Esophagus squamous epithelium (tissue), 5 donors: ENCODE data around the gene SGK1. TPM values are rescaled to one million over a fixed set of nuclear protein-coding genes. Genes with fewer than 3 reads are reported as not detected.
"Not testable (repeated sequence)": the region's sequence is repeated elsewhere in the genome, so short reads cannot be mapped to it uniquely, and the experiment has no call there.

ENCODE experiments used
- DNase-seq: peaks from one replicate; lab custom pipeline; 2025; lab: John Stamatoyannopoulos, UW
- H3K27ac ChIP-seq, 4 donors: fragments of 200-600 bp; sonication (generic); one replicate each; pipeline ENCODE4 v1.5.1; 2016 to 2019; ENCODE audit warnings: mild to moderate bottlenecking in 1 of 4
- H3K27me3 ChIP-seq, 4 donors: fragments of 200-600 bp; sonication (generic); 1 replicate in 3 of 4; 2 replicates in 1 of 4; pipeline versions ENCODE4 v1.5.1 to v1.6.0; 2017 to 2021; ENCODE audit warnings: antibody characterized with exemption in 1 of 4
- H3K36me3 ChIP-seq, 3 donors: fragments of 200-600 bp; sonication (generic); one replicate each; pipeline ENCODE4 v1.5.1; 2016 to 2019
- H3K4me1 ChIP-seq, 3 donors: fragments of 200-600 bp; sonication (generic); one replicate each; pipeline ENCODE4 v1.5.1; 2017 to 2019
- H3K4me3 ChIP-seq, 4 donors: fragments of 200-600 bp; sonication (generic); 1 replicate in 3 of 4; 2 replicates in 1 of 4; pipeline ENCODE4 v1.5.1; 2016 to 2019; ENCODE audit warnings: mild to moderate bottlenecking in 2 of 4, moderate library complexity in 1 of 4
- H3K9me3 ChIP-seq, 3 donors: fragments of 200-600 bp; sonication (generic); one replicate each; pipeline ENCODE4 v1.5.1; 2016 to 2019
- CTCF ChIP-seq, 6 experiments: fragments of 450-650 bp in 4 of 6; fragments of 200-600 bp in 2 of 6; sonication (generic) in 2 of 6; IDR thresholded peaks; one replicate each; pipeline ENCODE4 v1.5.1; 2016 to 2019; ENCODE audit warnings: antibody characterized with exemption in 6 of 6, mild to moderate bottlenecking in 4 of 6, moderate library complexity in 4 of 6
- POLR2A ChIP-seq, 4 donors: fragments of 450-650 bp; IDR thresholded peaks; one replicate each; pipeline ENCODE4 v1.6.1; 2017; ENCODE audit warnings: antibody characterized with exemption in 4 of 4, mild to moderate bottlenecking in 4 of 4, moderate library complexity in 3 of 4
- WGBS, 2 donors: methylation state at CpG; one replicate each; pipeline ENCODE4 v1.1.5; 2018; 5-methylcytosine and 5-hydroxymethylcytosine counted together
- intact Hi-C: fragments of 100-400 bp; cut with DNase I; formaldehyde crosslinking; loops from one replicate; pipeline ENCODE4 v1.15.0; 2022
- total RNA-seq, 4 donors: library from RNA; depleted of rRNA; stranded (reverse); fragments of >200 nt; gene quantifications; one replicate each; pipeline ENCODE4 v1.1.0, GENCODE V29; 2016
- donor health status: DM: yes; HTN: yes; CAD: no.

SGK1 gene
- total RNA-seq, 4 donors from 2014 or later = 93.8 to 170 (median 154) TPM

DNA sequence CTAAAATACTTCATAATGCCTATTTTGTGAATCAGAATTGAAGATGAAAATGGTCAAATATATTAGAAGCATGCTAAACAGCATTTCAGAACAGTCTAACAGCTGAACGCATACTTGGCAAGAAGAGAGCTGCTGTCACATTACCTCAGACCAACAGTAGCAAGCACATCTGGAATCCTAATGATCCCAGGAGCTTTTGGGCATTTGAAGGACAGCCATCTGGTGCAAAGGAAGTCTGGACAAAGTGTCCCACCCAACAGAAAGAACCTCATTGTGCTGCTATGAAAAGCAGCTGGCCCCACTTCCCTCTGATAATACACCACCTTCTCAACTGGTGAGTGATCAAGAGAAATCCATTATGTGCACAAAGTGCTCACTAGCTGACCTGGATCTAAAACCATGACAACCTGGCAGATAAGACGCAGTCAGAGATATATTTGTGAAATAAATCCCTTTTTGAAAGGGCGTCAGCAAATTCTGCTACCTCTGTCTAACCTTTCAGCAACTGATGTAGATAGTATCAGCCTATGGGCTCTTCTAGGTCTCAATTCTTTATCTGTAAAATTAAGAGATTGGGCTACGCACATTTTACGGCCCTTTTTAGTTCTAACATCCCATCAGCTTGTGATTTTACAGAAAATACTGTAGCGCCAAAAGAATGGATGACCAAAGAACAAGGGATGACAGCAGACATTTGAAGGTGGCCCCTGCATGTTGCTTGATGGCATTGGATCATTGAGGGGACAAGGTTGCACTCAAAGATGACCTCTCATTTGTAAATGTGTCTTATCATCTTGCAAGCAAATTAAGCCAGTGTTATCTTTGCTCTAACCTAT lies 78.7 kb downstream of the SGK1 start:
- DNase-seq = no peak
- no peak overlapping the region for H3K4me3 ChIP-seq
- TF ChIP-seq CTCF (IDR thresholded peaks at IDR 0.05) (no peak), POLR2A (IDR thresholded peaks at IDR 0.05) (no peak)
- H3K27me3 ChIP-seq = no peaks in the 10 kb centered on the region
- WGBS, 2 donors = 63 to 68% methylated on average over 6 of the region's 6 CpGs
- no peak overlapping the region for H3K27ac ChIP-seq
- H3K36me3 ChIP-seq = no peaks in the 10 kb centered on the region
- H3K4me1 ChIP-seq = peaks cover 5 to 29% (median 7%) of the 10 kb centered on the region in 3 donors
- no peaks in the 10 kb centered on the region for H3K9me3 ChIP-seq
- intact Hi-C loops = no loop called here

DNA sequence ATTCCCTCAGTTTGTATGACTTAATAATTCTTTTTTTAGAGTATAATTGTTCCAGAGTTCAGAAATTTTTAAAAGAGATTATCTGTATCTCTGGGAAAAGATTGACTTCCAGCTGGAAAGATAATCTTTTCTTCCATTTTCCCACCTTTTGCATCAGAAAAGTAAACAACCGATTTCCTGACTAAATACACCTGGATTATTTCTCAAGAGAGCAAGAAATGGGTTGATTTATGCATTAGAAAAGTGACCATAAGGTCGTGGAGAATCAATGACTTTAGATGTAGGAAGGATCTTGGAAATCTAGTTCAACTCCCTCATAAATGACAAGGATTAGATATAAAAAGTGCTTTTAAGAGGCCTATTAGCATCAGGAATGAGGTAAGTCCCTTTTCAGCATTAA lies 79.9 kb downstream of the SGK1 start:
- Histone ChIP-seq H3K36me3 (no peaks in the 10 kb centered on the region), H3K4me3 (no peak overlapping the region), H3K27ac (no peak overlapping the region), H3K27me3 (no peaks in the 10 kb centered on the region), H3K9me3 (no peaks in the 10 kb centered on the region), H3K4me1 (peaks cover 5 to 29% (median 7%) of the 10 kb centered on the region in 3 donors)
- intact Hi-C loops = no loop called here
- no peak for DNase-seq
- 40 to 62% methylated on average over 2 of the region's 2 CpGs for WGBS, 2 donors
- TF ChIP-seq CTCF (IDR thresholded peaks at IDR 0.05) (no peak), POLR2A (IDR thresholded peaks at IDR 0.05) (no peak)

DNA sequence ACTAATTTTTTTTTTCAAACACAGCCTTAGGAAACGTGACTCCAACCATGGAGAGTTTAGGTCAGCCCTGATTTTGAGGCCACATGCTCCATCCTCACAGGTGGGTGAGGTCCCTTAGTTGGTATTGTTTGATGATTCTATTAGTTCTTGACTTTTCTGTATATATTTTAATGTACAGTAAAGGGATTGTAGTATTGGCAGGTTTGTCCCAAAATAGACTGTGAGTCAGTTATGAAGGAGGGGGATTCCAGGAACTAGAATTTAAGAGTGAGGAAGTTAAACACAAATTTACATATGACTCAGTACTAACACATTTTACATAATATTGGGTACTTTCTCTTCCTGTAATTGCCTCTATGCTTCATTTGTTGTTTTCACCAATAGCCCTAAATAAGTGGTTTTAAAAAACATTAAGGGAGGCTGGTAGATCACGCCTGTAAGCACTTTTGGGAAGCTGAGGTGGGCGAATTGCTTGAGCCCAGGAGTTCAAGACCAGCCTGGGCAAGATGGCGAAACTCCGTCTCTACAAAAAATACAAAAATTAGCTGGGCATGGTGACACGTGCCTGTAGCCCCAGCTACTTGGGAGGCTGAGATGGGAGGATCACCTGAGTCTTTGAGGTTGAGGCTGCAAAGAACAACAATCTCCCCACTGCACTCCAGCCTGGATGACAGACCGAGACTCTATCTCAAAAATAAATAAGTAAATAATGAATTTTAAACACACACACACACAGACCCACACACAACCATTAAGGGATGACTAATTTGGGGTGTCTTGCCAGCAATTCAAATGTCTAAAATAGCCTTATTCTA lies 81.8 kb downstream of the SGK1 start:
- H3K36me3 ChIP-seq = no peaks in the 10 kb centered on the region
- H3K27me3 ChIP-seq = no peaks in the 10 kb centered on the region
- 29 to 49% methylated on average over 7 of the region's 7 CpGs for WGBS, 2 donors
- H3K4me3 ChIP-seq = no peak overlapping the region
- H3K9me3 ChIP-seq = no peaks in the 10 kb centered on the region
- intact Hi-C loops = no loop called here
- peaks cover 5 to 26% (median 6%) of the 10 kb centered on the region in 3 donors for H3K4me1 ChIP-seq
- no peak for TF ChIP-seq CTCF (IDR thresholded peaks at IDR 0.05)
- no peak for TF ChIP-seq POLR2A (IDR thresholded peaks at IDR 0.05)
- H3K27ac ChIP-seq = peak overlapping the region in 3 of 4 donors; percentile 34 to 60 (median 51)
- no peak for DNase-seq

- H3K9me3 ChIP-seq, H3K36me3 ChIP-seq, H3K4me3 ChIP-seq, H3K27me3 ChIP-seq, DNase-seq, intact Hi-C loops: not testable (repeated sequence)
- WGBS, 2 donors = 66 to 75% methylated on average over 4 of the region's 4 CpGs
- Histone ChIP-seq H3K27ac (peak overlapping the region in 2 of 4 donors; percentile 24 to 60), H3K4me1 (peaks cover 1 to 20% (median 5%) of the 10 kb centered on the region in 3 donors)
Measured at GRCh38 chr6:134235334-134235733, 82.6 kb downstream of the SGK1 start.

DNA sequence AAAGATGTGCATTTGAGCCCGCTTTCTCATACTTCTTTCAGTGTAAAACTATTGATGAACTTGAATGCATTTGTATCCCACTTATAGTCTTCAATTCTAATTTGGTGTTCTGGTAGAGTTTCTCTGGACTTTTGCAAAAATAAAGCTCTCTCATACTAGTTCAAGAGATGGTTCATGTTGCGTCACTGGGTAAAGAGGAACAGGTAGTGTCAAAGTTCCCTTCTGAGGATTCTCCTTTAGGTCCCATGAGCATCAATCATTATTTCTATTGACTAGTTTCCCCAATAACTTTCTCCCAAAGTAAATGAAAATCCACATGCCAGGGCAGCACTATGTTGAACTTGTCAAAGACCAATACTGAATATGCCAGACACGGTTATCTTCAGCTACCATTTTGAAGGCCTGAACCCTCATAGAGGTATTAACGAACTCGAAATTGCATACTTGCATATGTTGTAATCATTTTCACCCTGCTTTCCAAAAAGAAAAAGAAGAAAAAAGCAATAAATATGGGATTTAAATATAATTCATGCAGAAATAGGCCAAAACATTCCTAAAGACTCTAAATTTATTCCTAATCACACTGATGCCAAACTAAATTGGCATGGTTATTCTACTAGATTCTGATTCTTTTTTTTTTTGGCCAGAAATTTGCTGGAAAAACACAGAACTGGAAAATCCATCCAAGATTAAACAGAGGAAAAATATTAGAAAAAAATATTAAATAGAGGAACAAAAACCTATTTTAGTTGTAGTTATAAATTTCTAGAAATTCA lies 84.5 kb downstream of the SGK1 start:
- DNase-seq = no peak
- Histone ChIP-seq H3K9me3 (no peaks in the 10 kb centered on the region), H3K27ac (no peak overlapping the region), H3K4me3 (no peak overlapping the region), H3K27me3 (no peaks in the 10 kb centered on the region), H3K4me1 (peaks cover 0 to 23% (median 5%) of the 10 kb centered on the region in 3 donors), H3K36me3 (no peaks in the 10 kb centered on the region)
- intact Hi-C loops = no loop called here
- TF ChIP-seq POLR2A (IDR thresholded peaks at IDR 0.05) (no peak), CTCF (IDR thresholded peaks at IDR 0.05) (no peak)
- WGBS, 2 donors = 66 to 77% methylated on average over 5 of the region's 5 CpGs
